Motor neuron (in vitro differentiated cells): Measurements from ENCODE around the gene DRD2. TPM values are rescaled to one million over a fixed set of nuclear protein-coding genes. Genes with fewer than 3 reads are reported as not detected.
A peak's percentile ranks its signal among the peaks of the same experiment; 100 is the strongest.

ENCODE experiments used
- ATAC-seq, 8 experiments: fragments of 200-7000 bp; cut with Tn5 transposase; replicated peaks in 6 of 8; 2 replicates each; pipeline ENCODE4 v1.8.0; 2021; ENCODE audit warnings: mild to moderate bottlenecking in 8 of 8, moderate library complexity in 8 of 8
- H3K27ac ChIP-seq, 2 donors: fragments of 250-450 bp; sonication (Bioruptor Pico); 2 replicates each; pipeline ENCODE4 v1.9.0; 2021; ENCODE audit warnings: antibody characterized with exemption in 2 of 2, mild to moderate bottlenecking in 2 of 2, moderate library complexity in 1 of 2
- H3K4me1 ChIP-seq, 2 donors: fragments of 250-450 bp; sonication (Bioruptor Pico); replicated peaks in 1 of 2; 2 replicates each; pipeline ENCODE4 v1.6.1; 2021; ENCODE audit warnings: antibody characterized with exemption in 2 of 2, mild to moderate bottlenecking in 2 of 2, moderate library complexity in 1 of 2
- H3K4me3 ChIP-seq, 5 donors: fragments of 250-450 bp; sonication (Bioruptor Pico); 2 replicates each; pipeline ENCODE4 v1.9.0; 2021; ENCODE audit warnings: antibody characterized with exemption in 5 of 5, mild to moderate bottlenecking in 5 of 5, moderate library complexity in 4 of 5
- WGBS, 10 experiments: fragments of 450-650 bp; shearing (Covaris generic); methylation state at CpG; one replicate each; pipeline ENCODE4 v1.0.0; 2022; 5-methylcytosine and 5-hydroxymethylcytosine counted together
- in situ Hi-C, 9 experiments: fragments of 400-800 bp; cut with MboI; loops; one replicate each; pipeline ENCODE4 v1.15.0; 2021; ENCODE audit warnings: low sequenced_read_pairs in 9 of 9, low pct_unique_long_range_greater_than_20kb in 2 of 9; ENCODE audit not compliant: unreplicated experiment in 9 of 9
- total RNA-seq, 8 experiments: library from RNA; unstranded; fragments of 300-600 nt; gene quantifications; 2 replicates each; pipeline versions ENCODE4 v1.2.3 to v1.2.4, GENCODE V29; 2022

Gene DRD2
- total RNA-seq, 8 experiments from 2014 or later = 0.13 to 39.4 (median 6.0) TPM

DNA sequence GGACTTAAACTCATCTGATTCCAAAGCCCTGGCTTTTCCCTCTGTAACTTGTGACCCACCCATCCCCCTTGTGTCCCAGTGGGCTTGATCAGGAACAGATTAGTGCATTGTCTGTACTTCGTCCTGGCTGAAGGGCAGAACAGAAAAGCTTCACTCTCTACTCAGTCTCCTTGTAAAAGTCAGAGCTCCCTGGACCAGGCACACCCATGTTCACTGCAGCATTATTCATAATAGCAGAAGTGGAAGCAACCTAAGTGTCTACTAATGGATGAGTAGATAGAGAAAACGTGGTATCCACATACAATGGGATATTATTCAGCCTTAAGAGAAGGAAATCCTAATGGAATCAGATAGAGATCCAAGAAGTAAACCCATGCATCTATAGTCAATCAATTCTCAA is 20.7 kb downstream of the DRD2 start:
- ATAC-seq = peak in 2 of 8 experiments; percentile 62 to 66
- in situ Hi-C loops = no loop called here
- WGBS, 10 experiments = 0 to 89% (median 17%) methylated on average over 1 to 2 of the region's 2 CpGs; no CpG with 5 or more reads in 5 of the 10 experiments

GRCh38 chr11:113449743-113450142 is 25.5 kb downstream of the DRD2 start:
- H3K4me1 ChIP-seq = peaks cover 6 to 11% of the 10 kb centered on the region in 2 donors
- no peak for ATAC-seq
- in situ Hi-C loops = loop anchor here in 1 of 9 experiments (25.0 kb wide), 1 partner anchor 137 kb away; the partner anchor contains the start of gene TTC12
- WGBS, 10 experiments = 45 to 84% (median 62%) methylated on average over 2 to 6 of the region's 6 CpGs; no CpG with 5 or more reads in 2 of the 10 experiments
- H3K4me3 ChIP-seq = no peak overlapping the region
- H3K27ac ChIP-seq = no peak overlapping the region

More for the DNA sequence above, 20.7 kb downstream of the DRD2 start:
- no peaks in the 10 kb centered on the region for H3K4me1 ChIP-seq
- no peak overlapping the region for H3K27ac ChIP-seq
- no peak overlapping the region for H3K4me3 ChIP-seq

DNA sequence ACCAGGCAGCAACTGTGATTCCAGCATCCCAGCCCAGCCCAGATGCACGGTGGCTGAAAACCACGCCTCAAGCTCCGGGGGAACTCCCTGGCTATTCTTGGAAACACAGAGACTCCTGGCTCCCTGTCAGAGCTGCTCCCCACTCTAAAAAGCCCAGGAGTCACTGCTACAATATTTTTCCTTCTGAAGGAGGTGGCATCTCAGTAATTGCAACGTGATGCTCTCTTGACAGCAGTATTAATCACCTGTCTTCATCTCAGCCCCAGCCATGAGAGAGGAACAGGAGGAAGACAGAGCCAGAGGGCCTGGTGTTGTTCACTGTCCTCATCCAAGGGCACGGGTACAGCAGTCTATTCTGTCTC is 26.9 kb downstream of the DRD2 start:
- Histone ChIP-seq H3K4me1 (peaks cover 6 to 11% of the 10 kb centered on the region in 2 donors), H3K27ac (peak overlapping the region in 1 of 2 donors; percentile 18), H3K4me3 (no peak overlapping the region)
- ATAC-seq = peak; percentile 18 to 84 (median 63)
- WGBS, 10 experiments = 0 to 80% (median 13%) methylated on average over 1 to 2 of the region's 5 CpGs; no CpG with 5 or more reads in 6 of the 10 experiments
- in situ Hi-C loops = loop anchor here in 1 of 9 experiments (25.0 kb wide), 1 partner anchor 136 kb away; the partner anchor contains the start of gene TTC12

- Histone ChIP-seq H3K4me1 (peaks cover 6 to 15% of the 10 kb centered on the region in 2 donors), H3K27ac (peak overlapping the region in 1 of 2 donors; percentile 18), H3K4me3 (no peak overlapping the region)
- ATAC-seq = peak in 7 of 8 experiments; percentile 53 to 91 (median 79)
- in situ Hi-C loops = loop anchor here in 1 of 9 experiments (25.0 kb wide), 1 partner anchor 135 kb away; the partner anchor contains the start of gene TTC12
- WGBS, 10 experiments = 47 to 92% (median 88%) methylated on average over 2 to 5 of the region's 8 CpGs; no CpG with 5 or more reads in 4 of the 10 experiments
Measured at GRCh38 chr11:113447621-113448315, 27.4 kb downstream of the DRD2 start.

DNA sequence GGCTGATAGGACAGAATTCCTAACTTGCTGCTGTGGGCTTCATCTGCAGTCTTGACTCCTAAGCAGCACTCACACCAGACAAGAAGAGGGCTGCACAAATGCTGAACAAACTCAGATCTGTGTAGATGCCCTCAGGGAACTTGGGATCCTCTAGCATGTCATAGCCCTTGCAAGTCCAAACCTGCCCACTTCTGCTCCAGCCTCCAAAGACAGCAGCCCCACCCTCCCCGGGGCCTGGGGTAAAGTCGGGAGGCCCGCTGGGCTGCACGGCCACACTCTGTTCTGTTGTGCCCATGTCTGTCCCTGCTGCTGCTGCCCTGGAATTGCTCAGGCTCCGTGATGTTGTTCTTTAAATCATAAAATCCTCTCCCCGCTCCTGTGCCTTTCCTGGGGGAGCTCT is 28.3 kb downstream of the DRD2 start:
- ATAC-seq = peak in 3 of 8 experiments; percentile 65 to 96 (median 74)
- 46 to 81% (median 70%) methylated on average over 1 to 2 of the region's 6 CpGs; no CpG with 5 or more reads in 5 of the 10 experiments for WGBS, 10 experiments
- in situ Hi-C loops = loop anchor here in 1 of 9 experiments (25.0 kb wide), 1 partner anchor 135 kb away; the partner anchor contains the start of gene TTC12

DNA sequence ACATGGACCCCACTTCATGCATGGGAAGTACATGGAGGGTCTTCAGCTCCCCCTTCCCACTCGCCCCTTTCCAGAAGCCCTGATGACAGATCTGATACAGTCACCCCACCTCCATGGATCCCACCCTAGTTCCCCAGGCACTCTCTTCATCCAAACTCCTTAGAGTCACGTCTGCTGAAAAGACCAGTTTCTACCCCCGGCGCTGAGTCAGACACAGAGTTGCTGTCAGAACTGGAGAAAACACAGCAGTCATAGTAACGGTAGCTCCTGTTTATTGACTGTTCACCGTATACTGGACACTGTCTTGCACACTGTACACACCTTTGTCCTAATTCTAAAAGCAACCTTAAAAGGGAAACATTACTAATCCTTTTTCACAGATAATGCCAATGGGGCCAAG is 29.1 kb downstream of the DRD2 start:
- in situ Hi-C loops = loop anchor here in 1 of 9 experiments (25.0 kb wide), 1 partner anchor 134 kb away; the partner anchor contains the start of gene TTC12
- WGBS, 10 experiments = 66 to 100% (median 75%) methylated on average over 1 to 4 of the region's 6 CpGs; no CpG with 5 or more reads in 3 of the 10 experiments
- H3K4me1 ChIP-seq = peaks cover 6 to 18% of the 10 kb centered on the region in 2 donors
- H3K4me3 ChIP-seq = no peak overlapping the region
- H3K27ac ChIP-seq = no peak overlapping the region
- ATAC-seq = peak in 1 of 8 experiments; percentile 13

More for the DNA sequence above, 28.3 kb downstream of the DRD2 start:
- H3K27ac ChIP-seq = no peak overlapping the region
- H3K4me1 ChIP-seq = peaks cover 6 to 18% of the 10 kb centered on the region in 2 donors
- H3K4me3 ChIP-seq = no peak overlapping the region

GRCh38 chr11:113444502-113445123 is 30.6 kb downstream of the DRD2 start:
- WGBS, 10 experiments = 0 to 90% (median 20%) methylated on average over 1 to 6 of the region's 7 CpGs; no CpG with 5 or more reads in 1 of the 10 experiments
- Histone ChIP-seq H3K4me3 (no peak overlapping the region), H3K27ac (no peak overlapping the region), H3K4me1 (peaks cover 6 to 18% of the 10 kb centered on the region in 2 donors)
- ATAC-seq = no peak
- in situ Hi-C loops = loop anchor here in 1 of 9 experiments (25.0 kb wide), 1 partner anchor 132 kb away; the partner anchor contains the start of gene TTC12

DNA sequence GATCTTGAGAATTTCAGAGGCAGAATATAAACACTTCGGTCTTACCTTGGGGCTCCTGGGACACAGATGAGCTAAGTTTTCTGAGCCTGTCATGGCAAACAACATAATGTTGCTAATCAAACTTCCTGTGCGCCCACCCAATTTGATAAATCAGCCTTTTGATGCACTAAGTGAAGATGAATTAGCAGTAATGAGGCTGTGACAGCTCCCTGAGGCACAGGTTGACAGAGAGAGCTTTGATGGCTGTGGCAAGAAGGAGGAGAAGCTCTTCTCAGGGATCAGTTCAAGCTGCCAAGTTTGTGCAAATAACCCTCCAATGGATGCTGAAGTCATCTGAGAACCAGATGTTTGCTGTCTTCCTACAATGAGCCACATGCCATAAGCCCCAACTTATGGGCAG is 34.4 kb downstream of the DRD2 start:
- 0 to 100% (median 80%) methylated on average over 1 of the region's 2 CpGs; no CpG with 5 or more reads in 5 of the 10 experiments for WGBS, 10 experiments
- H3K4me1 ChIP-seq = peaks cover 17 to 20% of the 10 kb centered on the region in 2 donors
- H3K4me3 ChIP-seq = no peak overlapping the region
- no peak for ATAC-seq
- in situ Hi-C loops = loop anchor here in 1 of 9 experiments (25.0 kb wide), 1 partner anchor 129 kb away; the partner anchor contains the start of gene TTC12
- H3K27ac ChIP-seq = no peak overlapping the region

GRCh38 chr11:113436672-113437252 is 38.4 kb downstream of the DRD2 start:
- peaks cover 22 to 26% of the 10 kb centered on the region in 2 donors for H3K4me1 ChIP-seq
- peak in 5 of 8 experiments; percentile 25 to 73 (median 43) for ATAC-seq
- H3K4me3 ChIP-seq = no peak overlapping the region
- 11 to 86% (median 25%) methylated on average over 1 to 4 of the region's 6 CpGs; no CpG with 5 or more reads in 1 of the 10 experiments for WGBS, 10 experiments
- in situ Hi-C loops = loop anchor here in 1 of 9 experiments (25.0 kb wide), 1 partner anchor 124 kb away; the partner anchor contains the start of gene TTC12
- no peak overlapping the region for H3K27ac ChIP-seq

DNA sequence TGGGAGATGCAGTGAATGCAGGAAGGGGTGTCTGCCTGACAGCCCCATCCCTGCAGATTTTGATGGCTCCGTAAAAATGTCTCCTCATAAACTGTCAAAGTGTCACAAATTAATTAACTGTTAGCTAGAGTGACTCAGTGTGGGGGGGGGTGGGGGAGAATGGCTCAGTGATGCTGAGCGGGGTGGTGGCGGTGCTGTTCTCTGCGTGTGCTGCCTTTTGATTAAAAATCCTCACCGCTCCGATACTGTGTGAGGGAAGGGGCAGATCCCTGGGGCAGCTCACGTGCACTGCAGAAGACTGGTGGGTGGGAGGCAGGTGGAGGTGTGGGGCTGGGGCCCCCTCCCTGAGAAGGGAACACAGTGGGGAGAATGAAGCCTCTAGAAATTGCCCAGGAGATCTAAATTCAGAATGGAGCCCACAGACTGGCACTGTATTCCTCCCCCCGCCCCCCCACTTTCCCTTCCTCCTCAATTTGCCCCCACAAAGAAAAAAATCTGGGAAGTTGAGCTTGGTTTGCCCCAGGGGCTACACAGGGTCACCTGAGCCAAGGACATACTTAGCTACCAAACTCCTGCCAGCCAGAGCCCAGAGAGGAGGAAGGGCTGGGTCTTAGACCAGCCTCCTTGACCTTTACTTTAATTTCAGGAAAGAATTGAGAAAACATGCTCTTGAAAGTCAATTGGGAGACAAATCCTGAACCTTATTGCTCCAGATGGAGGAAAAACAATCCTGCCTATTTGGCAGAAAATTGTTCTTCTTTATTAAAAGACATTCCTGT is 39.8 kb downstream of the DRD2 start:
- WGBS, 10 experiments = no CpG with 5 or more reads among the region's 8 CpGs
- no peak overlapping the region for H3K4me3 ChIP-seq
- peak overlapping the region in 1 of 2 donors; percentile 50 for H3K27ac ChIP-seq
- in situ Hi-C loops = loop anchor here in 1 of 9 experiments (25.0 kb wide), 1 partner anchor 123 kb away; the partner anchor contains the start of gene TTC12
- peak in 5 of 8 experiments; percentile 81 to 92 (median 92) for ATAC-seq
- peaks cover 23 to 29% of the 10 kb centered on the region in 2 donors for H3K4me1 ChIP-seq

DNA sequence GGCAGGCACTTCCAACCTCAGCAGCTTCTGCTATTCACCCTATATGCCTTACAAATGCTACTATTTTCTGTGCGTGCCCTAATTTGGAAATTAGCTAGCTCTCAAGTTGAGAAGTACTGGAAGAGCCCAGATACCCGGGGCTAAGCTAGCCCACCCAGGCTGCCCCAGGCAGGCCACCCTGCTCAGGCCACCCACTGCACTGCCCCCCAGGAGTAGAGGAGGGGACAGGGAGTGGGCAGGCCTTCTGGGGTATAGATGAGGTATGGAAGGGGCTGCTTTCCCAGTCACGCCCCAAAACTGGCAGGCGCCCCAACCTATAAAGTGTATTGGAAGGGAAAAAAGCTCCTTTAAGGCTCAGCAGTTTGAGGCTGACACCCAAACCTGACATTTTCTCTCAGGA is 43.5 kb downstream of the DRD2 start:
- no peak overlapping the region for H3K27ac ChIP-seq
- in situ Hi-C loops = loop anchor here in 1 of 9 experiments (25.0 kb wide), 1 partner anchor 119 kb away; the partner anchor contains the start of gene TTC12
- ATAC-seq = no peak
- peaks cover 18 to 30% of the 10 kb centered on the region in 2 donors for H3K4me1 ChIP-seq
- 0 to 100% (median 57%) methylated on average over 1 to 2 of the region's 4 CpGs; no CpG with 5 or more reads in 7 of the 10 experiments for WGBS, 10 experiments
- H3K4me3 ChIP-seq = no peak overlapping the region
